ENCODE data around the gene TTC12. TPM values are rescaled to one million over a fixed set of nuclear protein-coding genes. Genes with fewer than 3 reads are reported as not detected.

Gene TTC12
- total and polyA plus RNA-seq, 7 donors = 2.5 to 7.7 (median 3.9) TPM

GRCh38 chr11:113351068-113351450 lies 36.7 kb downstream of the TTC12 start:
- intact Hi-C loops (cut with DNase I) = no loop called here
- Histone ChIP-seq H3K4me1 (no peaks in the 10 kb centered on the region), H3K27me3 (ENCODE audit: insufficient read depth in 3 of 3, low read length in 2 of 3) (no peaks in the 10 kb centered on the region), H3K36me3 (ENCODE audit: insufficient read depth in 1 of 2, low read depth in 1 of 2) (peaks cover 0 to 38% of the 10 kb centered on the region in 2 donors), H3K9me3 (no peaks in the 10 kb centered on the region), H3K4me3 (no peak overlapping the region), H3K27ac (no peak overlapping the region)
- no peak for ATAC-seq
- TF ChIP-seq CTCF (IDR thresholded peaks at IDR 0.05) = no peak
- no peak for DNase-seq
- 70 to 79% (median 78%) methylated on average over 3 of the region's 3 CpGs for WGBS, 3 donors

- no peak for ATAC-seq
- Histone ChIP-seq H3K9me3 (peaks cover 3% of the 10 kb centered on the region), H3K27me3 (ENCODE audit: insufficient read depth in 3 of 3, low read length in 2 of 3) (no peaks in the 10 kb centered on the region), H3K27ac (no peak overlapping the region), H3K4me1 (no peaks in the 10 kb centered on the region), H3K4me3 (no peak overlapping the region), H3K36me3 (ENCODE audit: insufficient read depth in 1 of 2, low read depth in 1 of 2) (peaks cover 3 to 38% of the 10 kb centered on the region in 2 donors)
- no peak for DNase-seq
- intact Hi-C loops (cut with DNase I) = no loop called here
- 85 to 88% (median 86%) methylated on average over 4 of the region's 4 CpGs for WGBS, 3 donors
- no peak for TF ChIP-seq CTCF (IDR thresholded peaks at IDR 0.05)
Observed at GRCh38 chr11:113351480-113351879, 37.1 kb downstream of the TTC12 start.

DNA sequence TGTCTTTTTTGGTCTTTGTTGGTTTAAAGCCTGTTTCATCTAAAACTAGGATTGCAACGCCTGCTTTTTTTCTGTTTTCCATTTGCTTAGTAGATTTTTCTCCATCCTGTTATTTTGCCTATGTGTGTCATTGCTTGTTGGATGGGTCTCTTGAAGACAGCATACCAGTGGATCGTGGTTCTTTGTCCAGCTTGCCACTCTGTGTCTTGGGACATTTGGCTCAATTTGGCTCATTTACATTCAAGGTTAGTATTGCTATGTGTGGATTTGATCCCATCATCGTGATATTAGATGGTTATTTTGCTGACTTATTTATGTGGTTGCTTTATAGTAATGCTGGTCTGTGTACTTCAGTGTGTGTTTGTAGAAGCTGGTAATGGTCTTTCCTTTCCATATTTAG lies 41.8 kb downstream of the TTC12 start:
- WGBS, 3 donors = 91 to 95% (median 94%) methylated on average over 3 of the region's 3 CpGs
- ATAC-seq = no peak
- Histone ChIP-seq H3K9me3 (peaks cover 5% of the 10 kb centered on the region), H3K4me3 (no peak overlapping the region), H3K27me3 (ENCODE audit: insufficient read depth in 3 of 3, low read length in 2 of 3) (no peaks in the 10 kb centered on the region), H3K36me3 (ENCODE audit: insufficient read depth in 1 of 2, low read depth in 1 of 2) (peaks cover 6 to 44% of the 10 kb centered on the region in 2 donors), H3K4me1 (no peaks in the 10 kb centered on the region), H3K27ac (no peak overlapping the region)
- intact Hi-C loops (cut with DNase I) = no loop called here
- DNase-seq = no peak
- no peak for TF ChIP-seq CTCF (IDR thresholded peaks at IDR 0.05)

GRCh38 chr11:113363406-113363805 lies 49.0 kb downstream of the TTC12 start:
- ATAC-seq (no peak), DNase-seq (no peak)
- 87 to 89% (median 87%) methylated on average over 5 of the region's 5 CpGs for WGBS, 3 donors
- no peaks in the 10 kb centered on the region for H3K4me1 ChIP-seq
- no peak overlapping the region for H3K27ac ChIP-seq
- no peaks in the 10 kb centered on the region for H3K9me3 ChIP-seq
- no peak overlapping the region for H3K4me3 ChIP-seq
- no peaks in the 10 kb centered on the region for H3K27me3 ChIP-seq (ENCODE audit: insufficient read depth in 3 of 3, low read length in 2 of 3)
- intact Hi-C loops (cut with DNase I) = no loop called here
- TF ChIP-seq CTCF (IDR thresholded peaks at IDR 0.05) = no peak
- peaks cover 2 to 89% of the 10 kb centered on the region in 2 donors for H3K36me3 ChIP-seq (ENCODE audit: insufficient read depth in 1 of 2, low read depth in 1 of 2)

- ATAC-seq = no peak
- Histone ChIP-seq H3K27ac (no peak overlapping the region), H3K27me3 (ENCODE audit: insufficient read depth in 3 of 3, low read length in 2 of 3) (no peaks in the 10 kb centered on the region), H3K9me3 (no peaks in the 10 kb centered on the region), H3K36me3 (ENCODE audit: insufficient read depth in 1 of 2, low read depth in 1 of 2) (peaks cover 2 to 90% of the 10 kb centered on the region in 2 donors), H3K4me1 (no peaks in the 10 kb centered on the region), H3K4me3 (no peak overlapping the region)
- intact Hi-C loops (cut with DNase I) = no loop called here
- TF ChIP-seq CTCF (IDR thresholded peaks at IDR 0.05) = no peak
- DNase-seq = no peak
- 72 to 81% (median 78%) methylated on average over 7 of the region's 7 CpGs for WGBS, 3 donors
Observed at GRCh38 chr11:113363996-113364641, 49.7 kb downstream of the TTC12 start.
